ENCODE data around the gene LRRTM4. TPM values are rescaled to one million over a fixed set of nuclear protein-coding genes. Genes with fewer than 3 reads are reported as not detected.

Gene LRRTM4
- polyA plus RNA-seq, 2 of the 4 experiments (the other 2 are of a cell fraction), result 0.03 TPM; not detected in 1

DNA sequence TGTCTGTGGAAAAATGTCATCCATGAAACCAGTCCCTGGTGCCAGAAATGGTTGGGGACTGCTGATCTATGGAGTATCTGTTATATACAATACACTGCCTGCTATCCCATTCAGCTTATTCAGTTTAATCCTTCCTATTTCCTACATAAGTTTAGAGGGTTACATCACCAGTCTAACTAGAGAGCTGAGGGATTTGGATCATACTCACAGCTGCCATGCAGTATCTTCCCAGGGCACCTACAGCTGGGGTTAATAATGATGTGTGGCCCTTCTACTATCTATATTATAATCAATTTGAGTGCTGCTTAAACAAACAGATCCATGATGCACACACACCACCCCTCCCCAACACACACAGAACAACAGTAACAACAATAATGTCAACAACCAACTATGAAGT, 524.0 kb downstream of the LRRTM4 start (continued):
- TF ChIP-seq EHF (CRISPR knock-in tag; IDR thresholded peaks at IDR 0.05), result no peak

DNA sequence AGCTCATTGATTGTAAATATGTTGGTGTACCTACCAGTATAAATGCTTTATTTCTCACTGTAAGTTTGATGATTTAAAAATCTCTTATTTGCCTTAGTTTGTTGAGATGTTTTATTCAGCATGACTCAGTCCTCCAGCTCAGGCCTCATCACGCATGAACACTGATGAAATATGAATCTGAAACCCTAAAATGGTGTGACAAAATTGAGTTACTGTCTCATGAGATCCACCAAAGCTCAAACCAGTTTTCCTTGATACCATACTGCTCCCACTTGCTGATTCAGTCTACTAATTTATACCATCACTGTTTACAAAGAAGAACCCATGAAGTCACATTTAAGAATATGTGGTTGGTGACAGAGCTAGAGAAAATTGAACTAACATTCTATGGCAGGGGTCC, 524.9 kb downstream of the LRRTM4 start:
- Histone ChIP-seq H3K4me2 (no peak overlapping the region), H3K9me3 (no peaks in the 10 kb centered on the region), H3K4me3 (no peak overlapping the region), H3K4me1 (no peaks in the 10 kb centered on the region), H3K27ac (no peak overlapping the region)
- ATAC-seq, result no peak
- 0% methylated on average over 1 of the region's 1 CpG for WGBS (ENCODE audit: missing lambda C conversion rate)
- FAIRE-seq, result no peak
- ChIA-PET POLR2A (no interaction called here), CTCF (no interaction called here)
- TF ChIP-seq CHD2 (IDR thresholded peaks at IDR 0.05; ENCODE audit: low read length, partially characterized antibody), result no peak
- no peak for TF ChIP-seq SMC3 (IDR thresholded peaks at IDR 0.05)
- no peak for TF ChIP-seq JUN (IDR thresholded peaks at IDR 0.05)
- no peak for TF ChIP-seq HOXB13 (CRISPR knock-in tag; IDR thresholded peaks at IDR 0.05; ENCODE audit: low read depth)
- TF ChIP-seq, protein P1, sequence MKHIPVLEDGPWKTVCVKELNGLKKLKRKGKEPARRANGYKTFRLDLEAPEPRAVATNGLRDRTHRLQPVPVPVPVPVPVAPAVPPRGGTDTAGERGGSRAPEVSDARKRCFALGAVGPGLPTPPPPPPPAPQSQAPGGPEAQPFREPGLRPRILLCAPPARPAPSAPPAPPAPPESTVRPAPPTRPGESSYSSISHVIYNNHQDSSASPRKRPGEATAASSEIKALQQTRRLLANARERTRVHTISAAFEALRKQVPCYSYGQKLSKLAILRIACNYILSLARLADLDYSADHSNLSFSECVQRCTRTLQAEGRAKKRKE (CRISPR knock-in tag; IDR thresholded peaks at IDR 0.05; ENCODE audit: low read depth), result no peak
- no peak for TF ChIP-seq MYC (IDR thresholded peaks at IDR 0.05; ENCODE audit: borderline replicate concordance, low read length)
- TF ChIP-seq, protein P2, sequence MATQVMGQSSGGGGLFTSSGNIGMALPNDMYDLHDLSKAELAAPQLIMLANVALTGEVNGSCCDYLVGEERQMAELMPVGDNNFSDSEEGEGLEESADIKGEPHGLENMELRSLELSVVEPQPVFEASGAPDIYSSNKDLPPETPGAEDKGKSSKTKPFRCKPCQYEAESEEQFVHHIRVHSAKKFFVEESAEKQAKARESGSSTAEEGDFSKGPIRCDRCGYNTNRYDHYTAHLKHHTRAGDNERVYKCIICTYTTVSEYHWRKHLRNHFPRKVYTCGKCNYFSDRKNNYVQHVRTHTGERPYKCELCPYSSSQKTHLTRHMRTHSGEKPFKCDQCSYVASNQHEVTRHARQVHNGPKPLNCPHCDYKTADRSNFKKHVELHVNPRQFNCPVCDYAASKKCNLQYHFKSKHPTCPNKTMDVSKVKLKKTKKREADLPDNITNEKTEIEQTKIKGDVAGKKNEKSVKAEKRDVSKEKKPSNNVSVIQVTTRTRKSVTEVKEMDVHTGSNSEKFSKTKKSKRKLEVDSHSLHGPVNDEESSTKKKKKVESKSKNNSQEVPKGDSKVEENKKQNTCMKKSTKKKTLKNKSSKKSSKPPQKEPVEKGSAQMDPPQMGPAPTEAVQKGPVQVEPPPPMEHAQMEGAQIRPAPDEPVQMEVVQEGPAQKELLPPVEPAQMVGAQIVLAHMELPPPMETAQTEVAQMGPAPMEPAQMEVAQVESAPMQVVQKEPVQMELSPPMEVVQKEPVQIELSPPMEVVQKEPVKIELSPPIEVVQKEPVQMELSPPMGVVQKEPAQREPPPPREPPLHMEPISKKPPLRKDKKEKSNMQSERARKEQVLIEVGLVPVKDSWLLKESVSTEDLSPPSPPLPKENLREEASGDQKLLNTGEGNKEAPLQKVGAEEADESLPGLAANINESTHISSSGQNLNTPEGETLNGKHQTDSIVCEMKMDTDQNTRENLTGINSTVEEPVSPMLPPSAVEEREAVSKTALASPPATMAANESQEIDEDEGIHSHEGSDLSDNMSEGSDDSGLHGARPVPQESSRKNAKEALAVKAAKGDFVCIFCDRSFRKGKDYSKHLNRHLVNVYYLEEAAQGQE (IDR thresholded peaks at IDR 0.05), result no peak
- TF ChIP-seq FOSL2 (IDR thresholded peaks at IDR 0.05), result no peak
- no peak for TF ChIP-seq FOSL2 (CRISPR knock-in tag; IDR thresholded peaks at IDR 0.05)
- no peak for TF ChIP-seq CEBPB (IDR thresholded peaks at IDR 0.05)
- no peak for TF ChIP-seq CBX8 (IDR thresholded peaks at IDR 0.05)
- no peak for DNase-seq (ENCODE audit: low read depth in 1 of 2, low spot score in 1 of 2)

DNA sequence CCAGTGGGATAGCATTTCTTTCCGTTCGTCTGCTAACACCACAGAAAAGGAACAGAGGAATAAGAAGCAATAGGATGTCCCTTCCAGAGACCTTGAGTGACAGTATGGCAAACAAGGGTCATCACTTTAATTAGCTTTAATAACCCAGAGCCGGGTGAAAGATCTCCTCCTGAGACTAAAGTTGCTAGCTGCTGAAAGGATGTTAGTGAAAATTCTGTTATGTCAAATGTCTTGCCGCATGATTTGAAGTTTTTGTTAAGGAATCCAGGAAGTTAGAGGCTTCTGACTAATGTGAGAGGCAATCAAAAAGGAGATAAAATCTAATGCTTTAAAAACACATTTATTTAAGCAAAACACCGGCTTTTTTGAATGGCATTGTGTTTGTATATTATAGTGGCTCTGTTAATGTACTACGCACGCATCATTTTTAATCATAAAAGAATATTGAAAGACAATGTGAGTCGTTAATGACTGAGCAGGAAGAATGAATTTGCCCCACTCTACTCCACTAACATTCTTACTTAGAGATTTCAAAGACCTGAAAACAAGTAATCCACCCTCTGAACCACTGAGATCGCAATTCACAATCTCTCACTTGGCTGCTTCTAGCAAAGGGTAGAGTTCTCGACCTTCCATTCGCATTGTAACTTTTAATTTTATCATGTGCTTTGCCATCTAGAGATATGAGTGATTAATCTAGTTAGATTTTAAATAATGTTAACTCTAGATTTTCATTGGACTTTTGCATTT, 536.6 kb downstream of the LRRTM4 start:
- POLR2A ChIA-PET, result no interaction called here
- no peak for ATAC-seq
- no peak for TF ChIP-seq GATA3 (IDR thresholded peaks at IDR 0.05; ENCODE audit: borderline replicate concordance)
- TF ChIP-seq RNF2 (IDR thresholded peaks at IDR 0.05; ENCODE audit: borderline replicate concordance, low read depth), result no peak
- TF ChIP-seq, protein P2 (IDR thresholded peaks at IDR 0.05), result no peak
- no peak for TF ChIP-seq TFCP2L1 (CRISPR knock-in tag; IDR thresholded peaks at IDR 0.05)
- TF ChIP-seq, protein P3, sequence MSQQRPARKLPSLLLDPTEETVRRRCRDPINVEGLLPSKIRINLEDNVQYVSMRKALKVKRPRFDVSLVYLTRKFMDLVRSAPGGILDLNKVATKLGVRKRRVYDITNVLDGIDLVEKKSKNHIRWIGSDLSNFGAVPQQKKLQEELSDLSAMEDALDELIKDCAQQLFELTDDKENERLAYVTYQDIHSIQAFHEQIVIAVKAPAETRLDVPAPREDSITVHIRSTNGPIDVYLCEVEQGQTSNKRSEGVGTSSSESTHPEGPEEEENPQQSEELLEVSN (IDR thresholded peaks at IDR 0.05; ENCODE audit: borderline replicate concordance, low read depth), result no peak
- no peak for TF ChIP-seq POLR2AphosphoS2 (conservative IDR thresholded peaks at IDR 0.05; ENCODE audit: low read length)
- TF ChIP-seq HOXB13 (CRISPR knock-in tag; IDR thresholded peaks at IDR 0.05; ENCODE audit: low read depth), result no peak
- TF ChIP-seq HDAC2 (IDR thresholded peaks at IDR 0.05), result no peak
- no peak for TF ChIP-seq MYC (IDR thresholded peaks at IDR 0.05; ENCODE audit: borderline replicate concordance, low read length)
- TF ChIP-seq CHD2 (IDR thresholded peaks at IDR 0.05; ENCODE audit: low read length, partially characterized antibody), result no peak
- no peak for TF ChIP-seq KDM1A (IDR thresholded peaks at IDR 0.05; ENCODE audit: low read depth)
- TF ChIP-seq JUN (IDR thresholded peaks at IDR 0.05), result no peak

More for the DNA sequence above, 536.6 kb downstream of the LRRTM4 start:
- no peak for FAIRE-seq
- CTCF ChIA-PET, result no interaction called here
- H3K27ac ChIP-seq, result no peak overlapping the region
- H3K9me3 ChIP-seq, result 0 out of 3 replicates have a peak, but pooled peaks cover 4% of the 10 kb centered on the region
- no peak overlapping the region for H3K4me3 ChIP-seq
- 27% methylated on average over 11 of the region's 11 CpGs for WGBS (ENCODE audit: missing lambda C conversion rate)
- H3K4me2 ChIP-seq, result no peak overlapping the region
- no peak for DNase-seq (ENCODE audit: low read depth in 1 of 2, low spot score in 1 of 2)
- H3K4me1 ChIP-seq, result no peaks in the 10 kb centered on the region
